ENCODE results near the gene PRKCZ.

The PRKCZ gene

DNA sequence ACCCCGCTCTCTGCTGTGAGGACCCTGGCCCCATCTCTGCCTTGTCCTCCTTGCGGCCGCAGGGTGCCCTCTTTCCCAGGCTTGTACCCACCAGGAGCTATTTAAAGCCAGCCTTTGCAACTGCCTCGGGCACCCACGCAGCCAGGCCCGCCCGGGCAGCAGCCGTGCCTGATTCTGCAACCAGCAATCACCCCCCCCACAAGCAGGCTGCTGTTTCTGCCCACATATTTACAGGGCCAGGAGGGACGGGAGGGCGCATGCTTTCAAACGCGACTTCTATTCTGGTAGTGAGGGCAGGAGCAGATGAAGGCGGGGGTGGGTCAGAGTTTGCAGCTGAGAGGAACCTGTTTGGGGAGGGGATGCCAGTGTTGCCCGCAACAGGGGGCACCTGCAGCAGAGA, 17.5 kb upstream of the PRKCZ start:
- TF ChIP-seq ZFX (IDR thresholded peaks at IDR 0.05; ENCODE audit: borderline replicate concordance): no peak
- TF ChIP-seq, protein P1, sequence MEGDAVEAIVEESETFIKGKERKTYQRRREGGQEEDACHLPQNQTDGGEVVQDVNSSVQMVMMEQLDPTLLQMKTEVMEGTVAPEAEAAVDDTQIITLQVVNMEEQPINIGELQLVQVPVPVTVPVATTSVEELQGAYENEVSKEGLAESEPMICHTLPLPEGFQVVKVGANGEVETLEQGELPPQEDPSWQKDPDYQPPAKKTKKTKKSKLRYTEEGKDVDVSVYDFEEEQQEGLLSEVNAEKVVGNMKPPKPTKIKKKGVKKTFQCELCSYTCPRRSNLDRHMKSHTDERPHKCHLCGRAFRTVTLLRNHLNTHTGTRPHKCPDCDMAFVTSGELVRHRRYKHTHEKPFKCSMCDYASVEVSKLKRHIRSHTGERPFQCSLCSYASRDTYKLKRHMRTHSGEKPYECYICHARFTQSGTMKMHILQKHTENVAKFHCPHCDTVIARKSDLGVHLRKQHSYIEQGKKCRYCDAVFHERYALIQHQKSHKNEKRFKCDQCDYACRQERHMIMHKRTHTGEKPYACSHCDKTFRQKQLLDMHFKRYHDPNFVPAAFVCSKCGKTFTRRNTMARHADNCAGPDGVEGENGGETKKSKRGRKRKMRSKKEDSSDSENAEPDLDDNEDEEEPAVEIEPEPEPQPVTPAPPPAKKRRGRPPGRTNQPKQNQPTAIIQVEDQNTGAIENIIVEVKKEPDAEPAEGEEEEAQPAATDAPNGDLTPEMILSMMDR (IDR thresholded peaks at IDR 0.05): no peak
- no peak overlapping the region for H3K27ac ChIP-seq

DNA sequence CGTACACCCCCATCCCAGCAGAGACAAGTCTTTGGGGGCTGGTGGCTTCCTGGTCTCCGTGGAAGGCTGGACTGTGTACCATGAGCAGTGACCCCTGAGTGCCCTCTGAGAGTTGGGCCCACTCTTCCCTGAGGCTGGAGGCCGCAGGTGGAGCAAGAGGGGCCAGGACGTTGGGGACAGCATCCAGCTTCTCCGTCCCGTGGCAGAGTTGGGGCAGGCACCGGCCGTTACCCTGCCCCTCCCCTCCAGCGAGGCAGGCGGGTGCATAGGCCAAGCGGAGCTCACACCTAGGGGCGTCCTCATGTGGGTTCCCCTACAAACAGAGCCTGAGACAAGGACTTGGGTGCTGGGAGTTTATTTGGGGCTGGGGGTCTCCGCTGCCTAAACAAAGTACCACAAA, 17.0 kb upstream of the PRKCZ start:
- no peak overlapping the region for H3K27ac ChIP-seq
- TF ChIP-seq, protein P1 (IDR thresholded peaks at IDR 0.05): no peak
- TF ChIP-seq ZFX (IDR thresholded peaks at IDR 0.05; ENCODE audit: borderline replicate concordance): no peak

DNA sequence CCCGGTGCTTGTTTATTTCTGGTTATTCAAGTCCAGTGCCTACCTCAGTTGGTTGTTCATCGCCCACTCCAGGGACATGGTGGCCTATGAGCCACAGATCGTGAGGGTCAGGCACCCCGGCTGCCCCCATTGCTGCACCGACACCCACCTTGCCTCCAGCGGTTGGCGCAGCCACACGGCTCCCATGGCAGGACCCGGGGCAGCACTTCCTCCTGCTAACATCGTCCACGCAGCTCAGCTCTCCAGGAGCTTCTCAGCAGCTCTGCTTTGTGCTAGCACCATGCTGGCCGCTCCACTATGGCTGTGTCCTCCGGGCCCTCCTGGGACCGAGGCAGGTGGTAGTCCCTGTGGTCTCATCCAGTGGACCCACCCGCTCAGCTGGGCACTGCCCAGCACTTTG, 13.9 kb upstream of the PRKCZ start:
- TF ChIP-seq, protein P1 (IDR thresholded peaks at IDR 0.05): no peak
- no peak for TF ChIP-seq ZFX (IDR thresholded peaks at IDR 0.05; ENCODE audit: borderline replicate concordance)
- no peak overlapping the region for H3K27ac ChIP-seq

DNA sequence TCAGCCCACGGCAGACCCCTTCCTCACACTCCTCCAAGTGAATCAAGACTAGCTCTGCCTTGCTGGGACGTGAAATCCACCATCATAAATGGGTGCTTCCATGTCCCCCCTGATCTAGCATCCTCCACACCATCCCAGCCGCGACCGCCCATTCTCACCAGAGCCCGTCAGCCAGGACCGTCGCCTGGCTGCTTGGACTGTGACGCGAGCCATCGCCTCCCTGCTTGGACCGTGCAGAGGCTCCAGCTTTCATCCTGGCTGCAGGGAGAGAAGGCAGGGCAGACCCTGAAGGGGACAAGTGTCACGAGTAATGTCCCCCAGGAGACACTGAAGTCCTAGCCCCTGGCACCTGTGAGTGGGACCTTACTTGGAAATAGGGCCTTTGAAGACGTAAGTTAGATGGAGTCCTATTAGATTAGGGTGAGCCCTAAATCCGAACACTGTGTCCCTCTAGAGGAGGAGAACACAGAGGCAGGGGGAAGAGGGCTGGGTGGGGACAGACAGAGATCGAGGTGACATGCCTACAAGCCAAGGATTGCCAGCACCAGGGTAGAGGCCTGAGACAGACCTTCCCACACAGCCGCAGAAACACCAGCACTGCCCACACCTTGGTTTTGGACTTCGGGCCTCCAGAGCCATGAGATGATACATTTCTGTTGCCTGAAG, 12.8 kb upstream of the PRKCZ start:
- TF ChIP-seq ZFX (IDR thresholded peaks at IDR 0.05; ENCODE audit: borderline replicate concordance): no peak
- TF ChIP-seq, protein P1 (IDR thresholded peaks at IDR 0.05): no peak
- H3K27ac ChIP-seq: no peak overlapping the region

DNA sequence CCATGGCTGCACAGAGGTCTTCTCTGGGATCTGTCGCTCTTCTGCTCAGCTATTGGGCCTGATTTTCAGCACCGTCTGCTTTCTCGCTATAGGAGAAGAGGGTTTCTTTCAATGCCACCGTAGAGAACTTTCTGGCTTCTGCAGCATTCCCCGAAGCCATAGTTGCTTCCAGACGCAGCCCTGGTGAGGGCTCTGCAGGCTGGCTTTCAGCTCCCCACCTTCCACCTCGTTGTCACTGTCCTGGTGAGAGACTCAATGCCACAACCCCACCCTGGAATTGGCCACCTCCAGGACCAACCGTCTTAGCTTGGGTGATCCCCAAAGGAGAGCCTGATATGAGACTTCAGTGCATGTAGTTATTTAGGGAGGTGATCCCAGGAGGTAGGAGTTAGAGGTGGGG, 12.0 kb upstream of the PRKCZ start:
- H3K27ac ChIP-seq: no peak overlapping the region
- TF ChIP-seq ZFX (IDR thresholded peaks at IDR 0.05; ENCODE audit: borderline replicate concordance): no peak
- TF ChIP-seq, protein P1 (IDR thresholded peaks at IDR 0.05): no peak

DNA sequence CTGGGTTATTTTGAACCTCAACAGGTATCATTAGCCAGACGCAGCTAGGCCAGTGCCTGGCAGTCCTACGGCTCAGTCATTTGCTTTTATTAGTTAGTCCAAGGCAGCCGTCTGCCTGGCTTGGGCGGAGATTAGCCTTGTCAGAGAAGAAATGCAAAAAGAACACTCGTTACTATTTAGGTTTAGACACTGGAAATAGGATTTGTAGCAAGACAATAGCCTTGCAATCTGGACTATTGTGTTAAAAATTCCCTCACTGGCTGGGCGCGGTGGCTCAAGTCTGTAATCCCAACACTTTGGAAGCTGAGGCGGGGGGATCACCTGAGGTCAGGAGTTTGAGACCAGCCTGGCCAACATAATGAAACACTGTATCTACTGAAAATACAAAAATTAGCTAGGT, 11.0 kb upstream of the PRKCZ start:
- TF ChIP-seq, protein P1 (IDR thresholded peaks at IDR 0.05): no peak
- no peak for TF ChIP-seq ZFX (IDR thresholded peaks at IDR 0.05; ENCODE audit: borderline replicate concordance)
- H3K27ac ChIP-seq: no peak overlapping the region

DNA sequence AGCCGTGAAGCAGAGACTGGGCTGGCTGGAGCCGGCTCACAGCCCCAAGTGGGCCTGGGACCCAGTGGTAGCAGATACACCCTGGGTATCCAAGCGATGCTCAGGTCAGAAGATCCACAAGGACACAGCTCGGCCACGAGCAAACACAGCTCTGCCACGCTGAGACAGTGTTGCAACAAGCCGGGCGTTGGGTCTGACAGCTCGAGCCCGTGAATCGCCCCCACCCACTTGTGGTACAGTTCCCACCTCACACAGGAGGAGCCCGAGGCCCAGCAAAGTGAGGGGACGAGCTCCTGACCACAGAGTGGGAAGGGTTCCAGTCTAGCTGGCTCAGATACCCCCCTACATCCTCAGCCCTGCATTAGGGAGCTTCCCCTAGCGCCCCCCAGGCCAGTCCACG, 8.9 kb upstream of the PRKCZ start:
- H3K27ac ChIP-seq: no peak overlapping the region
- TF ChIP-seq, protein P1 (IDR thresholded peaks at IDR 0.05): no peak
- no peak for TF ChIP-seq ZFX (IDR thresholded peaks at IDR 0.05; ENCODE audit: borderline replicate concordance)
